Left ventricle myocardium inferior (tissue), 1 donor: ENCODE results near the gene POLR1H. TPM values are rescaled to one million over a fixed set of nuclear protein-coding genes. Genes with fewer than 3 reads are reported as not detected.
"Not testable (repeated sequence)": the region's sequence is repeated elsewhere in the genome, so short reads cannot be mapped to it uniquely, and the experiment has no call there.

Experiments used
- DNase-seq: peaks from one replicate; pipeline ENCODE4 v3.0.0-alpha.2; 2020
- H3K27ac ChIP-seq: fragments of 200-600 bp; replicated peaks from 2 replicates; pipeline ENCODE4 v1.8.0; 2021
- H3K27me3 ChIP-seq: fragments of 200-600 bp; 2 replicates; pipeline ENCODE4 v1.8.0; 2021; ENCODE audit warnings: low read depth
- H3K36me3 ChIP-seq: fragments of 200-600 bp; 2 replicates; pipeline ENCODE4 v1.8.0; 2021
- H3K4me1 ChIP-seq: fragments of 200-600 bp; 2 replicates; pipeline ENCODE4 v1.8.0; 2021
- H3K4me3 ChIP-seq: fragments of 200-600 bp; 2 replicates; pipeline ENCODE4 v1.8.0; 2021; ENCODE audit warnings: mild to moderate bottlenecking, moderate library complexity
- H3K9me3 ChIP-seq: fragments of 200-600 bp; replicated peaks from 2 replicates; pipeline ENCODE4 v1.8.0; 2021
- CTCF ChIP-seq: fragments of 200-600 bp; IDR thresholded peaks from 2 replicates; pipeline ENCODE4 v1.8.0; 2021; ENCODE audit warnings: antibody characterized with exemption, mild to moderate bottlenecking, borderline replicate concordance
- intact Hi-C: fragments of 100-400 bp; cut with micrococcal nuclease; formaldehyde crosslinking; loops from one replicate; pipeline ENCODE4 v1.11.0; 2022
- long read RNA-seq: library from polyadenylated mRNA; unstranded; transcript quantifications from one replicate; pipeline ENCODE4 v2.0.0, GENCODE V29; 2021
- total RNA-seq: library from RNA; stranded (reverse); fragmentation: NEBNext Ultra II Directional; extraction: Animal tissue kit (Norgen Biotek cat#: 25700); gene quantifications from one replicate; pipeline ENCODE4 v1.2.1, GENCODE V29; 2021
- donor health status: DM: no; HTN: yes; CAD: no; lungs with severe emphysema.

The POLR1H gene, protein sequence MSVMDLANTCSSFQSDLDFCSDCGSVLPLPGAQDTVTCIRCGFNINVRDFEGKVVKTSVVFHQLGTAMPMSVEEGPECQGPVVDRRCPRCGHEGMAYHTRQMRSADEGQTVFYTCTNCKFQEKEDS
- 17.5 TPM for total RNA-seq
- long read RNA-seq, transcript ZNRD1-201 (4 exons, 864 nt), result major isoform, 12 of 18 reads
- long read RNA-seq, partial matches to known transcripts, result 1 of 18 reads
- long read RNA-seq, other reads (novel, unspliced or antisense), result 0 of 18 reads

- H3K27ac ChIP-seq, result peak within 1 kb of the TSS; percentile 94
- peaks cover 26% of the 10 kb centered on the region for H3K36me3 ChIP-seq
- intact Hi-C loops, result no loop called here
- DNase-seq, result peak; percentile 91
- peaks cover 44% of the 10 kb centered on the region for H3K4me1 ChIP-seq
- no peaks in the 10 kb centered on the region for H3K9me3 ChIP-seq
- no peak for TF ChIP-seq CTCF
- H3K27me3 ChIP-seq, result no peaks in the 10 kb centered on the region
- peak within 1 kb of the TSS; percentile 84 for H3K4me3 ChIP-seq
Measured at GRCh38 chr6:30061092-30061857, at the start of gene POLR1H. TSS of gene POLR1H (plus strand) at chr6:30061265. CDS start at chr6:30061525, 260 bp downstream.

DNA sequence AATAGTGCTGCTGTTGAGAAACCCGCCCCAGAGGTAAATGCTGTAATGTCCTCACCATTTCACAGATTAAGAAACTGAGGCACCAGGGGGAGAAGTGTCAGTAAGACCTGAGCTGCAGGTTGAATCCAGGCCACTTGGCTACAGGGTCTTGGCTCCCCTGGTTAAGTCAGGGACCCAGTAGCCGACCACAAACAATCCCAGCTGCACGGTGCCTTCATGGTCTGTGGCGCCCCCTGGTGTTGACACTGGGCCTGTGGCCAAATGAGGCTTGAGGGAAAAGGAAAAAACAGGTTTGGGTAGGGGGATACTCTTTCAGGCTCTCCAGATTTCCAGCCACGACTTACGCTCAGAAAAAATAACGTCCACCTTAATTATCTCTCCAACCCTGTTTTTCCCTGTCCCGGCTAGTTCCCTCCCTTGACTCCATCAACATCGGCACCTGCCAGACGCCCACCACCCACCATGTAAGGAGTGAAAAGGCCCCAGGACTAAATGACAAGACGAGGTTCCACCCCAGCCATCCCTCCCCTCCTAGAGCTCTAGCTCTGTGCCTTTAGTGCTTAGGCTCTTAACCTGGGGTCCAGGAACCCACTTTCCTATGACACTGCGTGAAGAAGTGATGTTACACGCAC, 47.7 kb upstream of the POLR1H start:
- H3K36me3 ChIP-seq, result peaks cover 6% of the 10 kb centered on the region
- H3K27ac ChIP-seq, result no peak overlapping the region
- no peaks in the 10 kb centered on the region for H3K4me1 ChIP-seq
- intact Hi-C loops, result loop anchor here (2.0 kb wide), 1 partner anchor 165 kb away; no protein-coding TSS in a partner anchor
- H3K27me3 ChIP-seq, result peaks cover 12% of the 10 kb centered on the region
- H3K4me3 ChIP-seq, result no peak overlapping the region
- peak; percentile 93 for TF ChIP-seq CTCF
- DNase-seq, result no peak
- no peaks in the 10 kb centered on the region for H3K9me3 ChIP-seq

DNA sequence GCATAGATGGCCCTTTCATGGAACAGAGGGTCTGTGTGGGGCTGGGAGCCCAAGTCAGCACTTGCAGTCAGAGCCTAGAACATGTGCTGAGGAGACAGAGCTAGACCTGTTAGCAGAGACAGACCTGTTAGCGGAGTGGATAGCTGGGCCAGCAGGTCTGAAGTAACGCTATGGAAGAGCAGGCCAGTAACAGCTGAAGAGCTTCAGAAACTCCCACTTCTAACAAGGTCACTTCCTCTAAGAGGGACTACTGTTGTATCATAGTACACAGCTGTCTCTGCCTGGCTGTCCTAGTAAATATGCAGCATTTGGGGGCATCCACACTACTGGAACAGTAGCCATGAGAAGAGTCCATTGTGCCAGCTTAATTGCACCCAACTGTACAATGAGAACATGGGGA, 41.2 kb upstream of the POLR1H start:
- H3K4me3 ChIP-seq, result no peak overlapping the region
- H3K27me3 ChIP-seq, result no peaks in the 10 kb centered on the region
- peaks cover 18% of the 10 kb centered on the region for H3K36me3 ChIP-seq
- no peak overlapping the region for H3K27ac ChIP-seq
- intact Hi-C loops, result no loop called here
- H3K4me1 ChIP-seq, result no peaks in the 10 kb centered on the region
- DNase-seq, result no peak
- no peaks in the 10 kb centered on the region for H3K9me3 ChIP-seq
- TF ChIP-seq CTCF, result no peak

GRCh38 chr6:30020626-30021025, 40.4 kb upstream of the POLR1H start:
- TF ChIP-seq CTCF, result no peak
- H3K36me3 ChIP-seq, result peaks cover 18% of the 10 kb centered on the region
- no peak overlapping the region for H3K4me3 ChIP-seq
- H3K9me3 ChIP-seq, result no peaks in the 10 kb centered on the region
- intact Hi-C loops, result no loop called here
- H3K27ac ChIP-seq, result no peak overlapping the region
- H3K4me1 ChIP-seq, result no peaks in the 10 kb centered on the region
- H3K27me3 ChIP-seq, result no peaks in the 10 kb centered on the region
- no peak for DNase-seq

DNA sequence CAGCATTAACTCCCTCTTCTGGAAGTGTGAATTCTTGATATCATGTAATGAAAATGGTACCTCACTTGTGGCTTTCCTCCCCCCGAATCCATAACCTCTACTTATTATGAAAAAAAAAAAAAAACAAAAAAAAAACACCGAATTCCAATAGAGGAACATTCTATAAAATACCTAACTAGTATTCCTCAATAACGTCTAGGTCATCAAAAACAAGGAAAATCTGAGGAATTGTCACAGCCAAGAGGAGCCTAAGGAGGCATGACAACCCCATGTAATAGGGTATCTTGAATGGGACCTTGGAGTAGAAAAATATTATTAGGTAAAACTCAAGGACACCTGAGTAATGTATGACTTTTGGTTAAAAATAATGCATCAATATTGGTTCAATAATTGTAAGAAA, 38.9 kb upstream of the POLR1H start:
- no peaks in the 10 kb centered on the region for H3K9me3 ChIP-seq
- H3K4me1 ChIP-seq, result no peaks in the 10 kb centered on the region
- H3K27ac ChIP-seq, result no peak overlapping the region
- H3K36me3 ChIP-seq, result peaks cover 18% of the 10 kb centered on the region
- H3K27me3 ChIP-seq, result no peaks in the 10 kb centered on the region
- no peak overlapping the region for H3K4me3 ChIP-seq
- intact Hi-C loops, result no loop called here
- no peak for TF ChIP-seq CTCF
- DNase-seq, result no peak

DNA sequence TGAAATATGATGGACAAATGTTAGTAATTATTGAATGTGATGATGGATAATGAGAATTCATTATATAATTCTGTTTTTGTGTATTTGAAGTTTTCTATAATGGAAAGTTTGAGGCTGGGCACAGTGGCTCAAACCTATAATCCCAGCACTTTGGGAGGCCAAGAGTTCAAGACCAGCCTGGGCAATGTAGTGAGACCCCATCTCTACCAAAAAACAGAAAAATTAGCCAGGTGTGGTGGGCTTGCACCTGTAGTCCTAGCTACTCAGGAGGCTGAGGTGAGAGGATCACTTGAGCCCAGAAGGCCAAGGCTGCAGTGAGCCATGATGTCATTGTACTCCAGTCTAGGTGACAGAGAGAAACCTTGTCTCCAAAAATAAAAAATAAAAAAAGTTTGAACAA, 38.4 kb upstream of the POLR1H start:
- DNase-seq, H3K9me3 ChIP-seq, intact Hi-C loops, H3K4me1 ChIP-seq, H3K27me3 ChIP-seq, H3K4me3 ChIP-seq, H3K27ac ChIP-seq: not testable (repeated sequence)
- H3K36me3 ChIP-seq, result peaks cover 18% of the 10 kb centered on the region
